ENCODE results near the gene CAMK4. TPM values are rescaled to one million over a fixed set of nuclear protein-coding genes. Genes with fewer than 3 reads are reported as not detected.
"Not testable (repeated sequence)": the region's sequence is repeated elsewhere in the genome, so short reads cannot be mapped to it uniquely, and the experiment has no call there.

The CAMK4 gene
- polyA plus RNA-seq, 2 donors: 0.39 to 0.53 TPM

- Histone ChIP-seq H3K4me1 (ENCODE audit: control insufficient read depth in 2 of 2, insufficient read depth in 2 of 2, low read length in 1 of 2) (no peaks in the 10 kb centered on the region), H3K9me3 (ENCODE audit: control insufficient read depth in 2 of 2, insufficient read depth in 1 of 2, low read depth in 1 of 2, low read length in 1 of 2) (no peaks in the 10 kb centered on the region), H3K27ac (ENCODE audit: low read depth in 2 of 2, low read length in 1 of 2) (no peak overlapping the region), H3K36me3 (ENCODE audit: control insufficient read depth in 2 of 2, insufficient read depth in 2 of 2, low read length in 1 of 2) (no peaks in the 10 kb centered on the region), H3K4me3 (ENCODE audit: low read depth in 1 of 2, low read length in 2 of 2) (no peak overlapping the region), H3K27me3 (ENCODE audit: control insufficient read depth in 1 of 2, insufficient read depth in 2 of 2, low read length in 2 of 2) (no peaks in the 10 kb centered on the region)
- 86 to 87% methylated on average over 7 of the region's 7 CpGs for WGBS, 2 donors
Observed at GRCh38 chr5:111299067-111299481, 74.9 kb downstream of the CAMK4 start.

- Histone ChIP-seq H3K27ac (ENCODE audit: low read depth in 2 of 2, low read length in 1 of 2) (no peak overlapping the region), H3K36me3 (ENCODE audit: control insufficient read depth in 2 of 2, insufficient read depth in 2 of 2, low read length in 1 of 2) (no peaks in the 10 kb centered on the region), H3K4me1 (ENCODE audit: control insufficient read depth in 2 of 2, insufficient read depth in 2 of 2, low read length in 1 of 2) (no peaks in the 10 kb centered on the region), H3K9me3 (ENCODE audit: control insufficient read depth in 2 of 2, insufficient read depth in 1 of 2, low read depth in 1 of 2, low read length in 1 of 2) (no peaks in the 10 kb centered on the region), H3K4me3 (ENCODE audit: low read depth in 1 of 2, low read length in 2 of 2) (no peak overlapping the region), H3K27me3 (ENCODE audit: control insufficient read depth in 1 of 2, insufficient read depth in 2 of 2, low read length in 2 of 2) (no peaks in the 10 kb centered on the region)
- WGBS, 2 donors: 72 to 78% methylated on average over 3 of the region's 3 CpGs
Observed at GRCh38 chr5:111299831-111300432, 75.7 kb downstream of the CAMK4 start.

- WGBS, 2 donors: 79 to 83% methylated on average over 1 of the region's 1 CpG
- Histone ChIP-seq H3K9me3 (ENCODE audit: control insufficient read depth in 2 of 2, insufficient read depth in 1 of 2, low read depth in 1 of 2, low read length in 1 of 2) (no peaks in the 10 kb centered on the region), H3K27ac (ENCODE audit: low read depth in 2 of 2, low read length in 1 of 2) (no peak overlapping the region), H3K27me3 (ENCODE audit: control insufficient read depth in 1 of 2, insufficient read depth in 2 of 2, low read length in 2 of 2) (no peaks in the 10 kb centered on the region), H3K4me1 (ENCODE audit: control insufficient read depth in 2 of 2, insufficient read depth in 2 of 2, low read length in 1 of 2) (no peaks in the 10 kb centered on the region), H3K4me3 (ENCODE audit: low read depth in 1 of 2, low read length in 2 of 2) (no peak overlapping the region), H3K36me3 (ENCODE audit: control insufficient read depth in 2 of 2, insufficient read depth in 2 of 2, low read length in 1 of 2) (no peaks in the 10 kb centered on the region)
Observed at GRCh38 chr5:111301264-111301663, 77.1 kb downstream of the CAMK4 start.

GRCh38 chr5:111302043-111302442 is 77.9 kb downstream of the CAMK4 start:
- H3K27me3 ChIP-seq (ENCODE audit: control insufficient read depth in 1 of 2, insufficient read depth in 2 of 2, low read length in 2 of 2); H3K36me3 ChIP-seq (ENCODE audit: control insufficient read depth in 2 of 2, insufficient read depth in 2 of 2, low read length in 1 of 2); H3K9me3 ChIP-seq (ENCODE audit: control insufficient read depth in 2 of 2, insufficient read depth in 1 of 2, low read depth in 1 of 2, low read length in 1 of 2); H3K4me1 ChIP-seq (ENCODE audit: control insufficient read depth in 2 of 2, insufficient read depth in 2 of 2, low read length in 1 of 2); H3K27ac ChIP-seq (ENCODE audit: low read depth in 2 of 2, low read length in 1 of 2); H3K4me3 ChIP-seq (ENCODE audit: low read depth in 1 of 2, low read length in 2 of 2): not testable (repeated sequence)
- 94 to 97% methylated on average over 7 to 15 of the region's 15 CpGs for WGBS, 2 donors

GRCh38 chr5:111308951-111309350 is 84.8 kb downstream of the CAMK4 start:
- 42 to 58% methylated on average over 4 of the region's 4 CpGs for WGBS, 2 donors
- Histone ChIP-seq H3K36me3 (ENCODE audit: control insufficient read depth in 2 of 2, insufficient read depth in 2 of 2, low read length in 1 of 2) (no peaks in the 10 kb centered on the region), H3K27me3 (ENCODE audit: control insufficient read depth in 1 of 2, insufficient read depth in 2 of 2, low read length in 2 of 2) (no peaks in the 10 kb centered on the region), H3K9me3 (ENCODE audit: control insufficient read depth in 2 of 2, insufficient read depth in 1 of 2, low read depth in 1 of 2, low read length in 1 of 2) (no peaks in the 10 kb centered on the region), H3K27ac (ENCODE audit: low read depth in 2 of 2, low read length in 1 of 2) (no peak overlapping the region), H3K4me1 (ENCODE audit: control insufficient read depth in 2 of 2, insufficient read depth in 2 of 2, low read length in 1 of 2) (no peaks in the 10 kb centered on the region), H3K4me3 (ENCODE audit: low read depth in 1 of 2, low read length in 2 of 2) (no peak overlapping the region)

GRCh38 chr5:111309384-111309783 is 85.2 kb downstream of the CAMK4 start:
- H3K36me3 ChIP-seq (ENCODE audit: control insufficient read depth in 2 of 2, insufficient read depth in 2 of 2, low read length in 1 of 2): no peaks in the 10 kb centered on the region
- no peaks in the 10 kb centered on the region for H3K9me3 ChIP-seq (ENCODE audit: control insufficient read depth in 2 of 2, insufficient read depth in 1 of 2, low read depth in 1 of 2, low read length in 1 of 2)
- H3K4me3 ChIP-seq (ENCODE audit: low read depth in 1 of 2, low read length in 2 of 2): no peak overlapping the region
- no peaks in the 10 kb centered on the region for H3K27me3 ChIP-seq (ENCODE audit: control insufficient read depth in 1 of 2, insufficient read depth in 2 of 2, low read length in 2 of 2)
- no peaks in the 10 kb centered on the region for H3K4me1 ChIP-seq (ENCODE audit: control insufficient read depth in 2 of 2, insufficient read depth in 2 of 2, low read length in 1 of 2)
- 85 to 86% methylated on average over 2 of the region's 2 CpGs for WGBS, 2 donors
- no peak overlapping the region for H3K27ac ChIP-seq (ENCODE audit: low read depth in 2 of 2, low read length in 1 of 2)

GRCh38 chr5:111310711-111311620 is 86.8 kb downstream of the CAMK4 start:
- Histone ChIP-seq H3K27me3 (ENCODE audit: control insufficient read depth in 1 of 2, insufficient read depth in 2 of 2, low read length in 2 of 2) (no peaks in the 10 kb centered on the region), H3K36me3 (ENCODE audit: control insufficient read depth in 2 of 2, insufficient read depth in 2 of 2, low read length in 1 of 2) (no peaks in the 10 kb centered on the region), H3K27ac (ENCODE audit: low read depth in 2 of 2, low read length in 1 of 2) (no peak overlapping the region), H3K4me3 (ENCODE audit: low read depth in 1 of 2, low read length in 2 of 2) (no peak overlapping the region), H3K9me3 (ENCODE audit: control insufficient read depth in 2 of 2, insufficient read depth in 1 of 2, low read depth in 1 of 2, low read length in 1 of 2) (no peaks in the 10 kb centered on the region), H3K4me1 (ENCODE audit: control insufficient read depth in 2 of 2, insufficient read depth in 2 of 2, low read length in 1 of 2) (no peaks in the 10 kb centered on the region)
- 83 to 90% methylated on average over 6 of the region's 6 CpGs for WGBS, 2 donors

GRCh38 chr5:111311666-111312065 is 87.5 kb downstream of the CAMK4 start:
- Histone ChIP-seq H3K4me3 (ENCODE audit: low read depth in 1 of 2, low read length in 2 of 2) (no peak overlapping the region), H3K27ac (ENCODE audit: low read depth in 2 of 2, low read length in 1 of 2) (no peak overlapping the region), H3K36me3 (ENCODE audit: control insufficient read depth in 2 of 2, insufficient read depth in 2 of 2, low read length in 1 of 2) (no peaks in the 10 kb centered on the region), H3K9me3 (ENCODE audit: control insufficient read depth in 2 of 2, insufficient read depth in 1 of 2, low read depth in 1 of 2, low read length in 1 of 2) (no peaks in the 10 kb centered on the region), H3K27me3 (ENCODE audit: control insufficient read depth in 1 of 2, insufficient read depth in 2 of 2, low read length in 2 of 2) (no peaks in the 10 kb centered on the region), H3K4me1 (ENCODE audit: control insufficient read depth in 2 of 2, insufficient read depth in 2 of 2, low read length in 1 of 2) (no peaks in the 10 kb centered on the region)
- 43 to 49% methylated on average over 1 of the region's 1 CpG for WGBS, 2 donors

GRCh38 chr5:111313017-111313724 is 89.0 kb downstream of the CAMK4 start:
- Histone ChIP-seq H3K27ac (ENCODE audit: low read depth in 2 of 2, low read length in 1 of 2) (no peak overlapping the region), H3K4me1 (ENCODE audit: control insufficient read depth in 2 of 2, insufficient read depth in 2 of 2, low read length in 1 of 2) (no peaks in the 10 kb centered on the region), H3K36me3 (ENCODE audit: control insufficient read depth in 2 of 2, insufficient read depth in 2 of 2, low read length in 1 of 2) (no peaks in the 10 kb centered on the region), H3K27me3 (ENCODE audit: control insufficient read depth in 1 of 2, insufficient read depth in 2 of 2, low read length in 2 of 2) (no peaks in the 10 kb centered on the region), H3K9me3 (ENCODE audit: control insufficient read depth in 2 of 2, insufficient read depth in 1 of 2, low read depth in 1 of 2, low read length in 1 of 2) (no peaks in the 10 kb centered on the region), H3K4me3 (ENCODE audit: low read depth in 1 of 2, low read length in 2 of 2) (no peak overlapping the region)
- 69 to 73% methylated on average over 2 of the region's 2 CpGs for WGBS, 2 donors
